Left lung (tissue), 10 donors: ENCODE results near the gene MROH2A. TPM values are rescaled to one million over a fixed set of nuclear protein-coding genes. Genes with fewer than 3 reads are reported as not detected.

Experiments used
- ATAC-seq: fragments of 200-7000 bp; cut with Tn5 transposase; one replicate; pipeline ENCODE4 v1.9.1; 2020; ENCODE audit warnings: moderate library complexity
- DNase-seq, 4 donors: peaks; one replicate each; pipeline ENCODE4 v3.0.0-alpha.2; 2013 to 2020
- H3K27ac ChIP-seq, 2 donors: fragments of 200-600 bp; sonication (generic) in 1 of 2; one replicate each; pipeline versions ENCODE4 v1.5.0 to v1.8.0; 2020 to 2021
- H3K27me3 ChIP-seq, 2 donors: fragments of 200-600 bp; sonication (generic) in 1 of 2; one replicate each; pipeline versions ENCODE4 v1.5.0 to v1.8.0; 2020 to 2021
- H3K36me3 ChIP-seq, 2 donors: fragments of 200-600 bp; sonication (generic) in 1 of 2; one replicate each; pipeline versions ENCODE4 v1.5.0 to v1.8.0; 2020 to 2021
- H3K4me1 ChIP-seq, 2 donors: fragments of 200-600 bp; one replicate each; pipeline ENCODE4 v1.8.0; 2021
- H3K4me3 ChIP-seq, 2 donors: fragments of 200-600 bp; sonication (generic) in 1 of 2; one replicate each; pipeline versions ENCODE4 v1.5.0 to v1.8.0; 2020 to 2021; ENCODE audit warnings: mild to moderate bottlenecking in 1 of 2
- H3K9me3 ChIP-seq, 2 donors: fragments of 200-600 bp; sonication (generic) in 1 of 2; one replicate each; pipeline versions ENCODE4 v1.5.0 to v1.8.0; 2020 to 2021
- CTCF ChIP-seq, 2 donors: fragments of 200-600 bp; sonication (generic) in 1 of 2; IDR thresholded peaks; one replicate each; pipeline versions ENCODE4 v1.5.0 to v1.8.0; 2021; ENCODE audit warnings: antibody characterized with exemption in 2 of 2
- intact Hi-C, 2 donors: fragments of 100-400 bp; cut with DNase I; formaldehyde crosslinking; loops; one replicate each; pipeline versions ENCODE4 v1.11.2 to v1.14.2; 2022
- polyA plus RNA-seq, 6 donors: library from polyadenylated mRNA; unstranded; fragments of 120-200 nt; gene quantifications; one replicate each; pipeline ENCODE4 v1.2.1, GENCODE V29; 2013; ENCODE audit not compliant: insufficient read length in 6 of 6
- total RNA-seq, 2 donors: library from RNA; stranded (reverse); fragmentation: NEBNext Ultra II Directional; extraction: Animal tissue kit (Norgen Biotek cat#: 25700); gene quantifications; one replicate each; pipeline ENCODE4 v1.2.1, GENCODE V29; 2021
- donor health status: DM: no; HTN: yes; CAD: no.
- donor health status: DM: no; HTN: no; CAD: no.

Gene MROH2A
- total and polyA plus RNA-seq, 8 donors, result 0.27 to 0.77 (median 0.61) TPM; not detected in 1

- Histone ChIP-seq H3K4me3 (no peak overlapping the region), H3K9me3 (no peaks in the 10 kb centered on the region), H3K4me1 (no peaks in the 10 kb centered on the region), H3K27ac (no peak overlapping the region), H3K27me3 (no peaks in the 10 kb centered on the region), H3K36me3 (no peaks in the 10 kb centered on the region)
- intact Hi-C loops, result no loop called here
- no peak for ATAC-seq
- DNase-seq, result no peak
- no peak for TF ChIP-seq CTCF (IDR thresholded peaks at IDR 0.05)
Measured at GRCh38 chr2:233802132-233802815, 24.1 kb downstream of the MROH2A start.

GRCh38 chr2:233803292-233803911 lies 25.3 kb downstream of the MROH2A start:
- H3K27ac ChIP-seq, result no peak overlapping the region
- no peak for TF ChIP-seq CTCF (IDR thresholded peaks at IDR 0.05)
- ATAC-seq, result no peak
- no peak for DNase-seq
- H3K4me3 ChIP-seq, result no peak overlapping the region
- no peaks in the 10 kb centered on the region for H3K4me1 ChIP-seq
- H3K36me3 ChIP-seq, result no peaks in the 10 kb centered on the region
- intact Hi-C loops, result no loop called here
- H3K9me3 ChIP-seq, result no peaks in the 10 kb centered on the region
- H3K27me3 ChIP-seq, result peaks cover 0 to 9% of the 10 kb centered on the region in 2 donors

- H3K27me3 ChIP-seq, result peaks cover 0 to 15% of the 10 kb centered on the region in 2 donors
- no peak for ATAC-seq
- TF ChIP-seq CTCF (IDR thresholded peaks at IDR 0.05), result no peak
- no peak overlapping the region for H3K4me3 ChIP-seq
- DNase-seq, result peak in 1 of 4 donors; percentile 25
- no peaks in the 10 kb centered on the region for H3K9me3 ChIP-seq
- H3K36me3 ChIP-seq, result no peaks in the 10 kb centered on the region
- intact Hi-C loops, result no loop called here
- H3K4me1 ChIP-seq, result no peaks in the 10 kb centered on the region
- no peak overlapping the region for H3K27ac ChIP-seq
Measured at GRCh38 chr2:233803994-233804393, 25.9 kb downstream of the MROH2A start.

- no peak overlapping the region for H3K4me3 ChIP-seq
- DNase-seq (peak in 1 of 4 donors; percentile 51), ATAC-seq (no peak)
- intact Hi-C loops, result no loop called here
- peaks cover 0 to 26% of the 10 kb centered on the region in 2 donors for H3K27me3 ChIP-seq
- TF ChIP-seq CTCF (IDR thresholded peaks at IDR 0.05), result no peak
- H3K36me3 ChIP-seq, result no peaks in the 10 kb centered on the region
- no peaks in the 10 kb centered on the region for H3K4me1 ChIP-seq
- no peaks in the 10 kb centered on the region for H3K9me3 ChIP-seq
- H3K27ac ChIP-seq, result no peak overlapping the region
Measured at GRCh38 chr2:233807215-233807865, 29.2 kb downstream of the MROH2A start.
